Prostate gland (tissue), 2 donors: Measurements from ENCODE around the gene BTBD1.

Source experiments
- CTCF ChIP-seq, 4 experiments: fragments of 200-600 bp in 2 of 4; fragments of 450-650 bp in 2 of 4; sonication (generic) in 2 of 4; IDR thresholded peaks; 1 replicate in 3 of 4; 2 replicates in 1 of 4; pipeline ENCODE4 v1.5.1; 2016 to 2019; ENCODE audit warnings: antibody characterized with exemption in 4 of 4, mild to moderate bottlenecking in 2 of 4, moderate library complexity in 2 of 4
- POLR2A ChIP-seq: fragments of 450-650 bp; IDR thresholded peaks from one replicate; pipeline ENCODE4 v1.6.1; 2016; ENCODE audit warnings: antibody characterized with exemption, mild to moderate bottlenecking
- POLR2AphosphoS5 ChIP-seq: sonication (generic); formaldehyde crosslinking; IDR thresholded peaks from one replicate; pipeline ENCODE4 v1.6.1; 2017; ENCODE audit warnings: antibody characterized with exemption

GRCh38 chr15:83053151-83053550, 13.9 kb downstream of the BTBD1 start:
- TF ChIP-seq CTCF (IDR thresholded peaks at IDR 0.05) = no peak
- TF ChIP-seq POLR2AphosphoS5 = peak; percentile 92
- no peak for TF ChIP-seq POLR2A
